ENCODE measurements around the gene IFI35.

DNA sequence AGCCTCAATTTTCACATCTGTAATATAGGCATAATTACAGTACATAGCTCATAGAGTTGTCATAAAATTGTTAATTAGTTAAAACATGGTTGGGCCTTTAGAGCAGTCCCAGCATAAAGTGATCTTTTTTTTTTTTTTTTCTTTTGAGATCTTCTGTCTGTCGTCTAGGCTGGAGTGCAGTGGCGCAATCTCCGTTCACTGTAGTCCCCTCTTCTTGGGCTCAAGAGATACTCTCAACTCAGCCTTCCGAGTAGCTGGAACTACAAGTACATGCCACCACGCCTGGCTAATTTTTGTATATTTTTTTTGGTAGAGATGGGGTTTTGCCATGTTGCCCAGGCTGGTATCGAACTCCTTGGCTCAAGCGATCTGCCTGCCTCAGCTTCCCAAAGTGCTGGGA is 49.5 kb downstream of the IFI35 start:
- TF ChIP-seq, protein P1, sequence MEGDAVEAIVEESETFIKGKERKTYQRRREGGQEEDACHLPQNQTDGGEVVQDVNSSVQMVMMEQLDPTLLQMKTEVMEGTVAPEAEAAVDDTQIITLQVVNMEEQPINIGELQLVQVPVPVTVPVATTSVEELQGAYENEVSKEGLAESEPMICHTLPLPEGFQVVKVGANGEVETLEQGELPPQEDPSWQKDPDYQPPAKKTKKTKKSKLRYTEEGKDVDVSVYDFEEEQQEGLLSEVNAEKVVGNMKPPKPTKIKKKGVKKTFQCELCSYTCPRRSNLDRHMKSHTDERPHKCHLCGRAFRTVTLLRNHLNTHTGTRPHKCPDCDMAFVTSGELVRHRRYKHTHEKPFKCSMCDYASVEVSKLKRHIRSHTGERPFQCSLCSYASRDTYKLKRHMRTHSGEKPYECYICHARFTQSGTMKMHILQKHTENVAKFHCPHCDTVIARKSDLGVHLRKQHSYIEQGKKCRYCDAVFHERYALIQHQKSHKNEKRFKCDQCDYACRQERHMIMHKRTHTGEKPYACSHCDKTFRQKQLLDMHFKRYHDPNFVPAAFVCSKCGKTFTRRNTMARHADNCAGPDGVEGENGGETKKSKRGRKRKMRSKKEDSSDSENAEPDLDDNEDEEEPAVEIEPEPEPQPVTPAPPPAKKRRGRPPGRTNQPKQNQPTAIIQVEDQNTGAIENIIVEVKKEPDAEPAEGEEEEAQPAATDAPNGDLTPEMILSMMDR (IDR thresholded peaks at IDR 0.05): no peak
- no peak for TF ChIP-seq POLR2A (IDR thresholded peaks at IDR 0.05)
